GM19455 (cell line): Measurements from ENCODE around the gene ZSCAN20.
A peak's percentile ranks its signal among the peaks of the same experiment; 100 is the strongest.

Source experiments
- ATAC-seq: cut with Tn5 transposase; IDR thresholded peaks from one replicate; pipeline ENCODE4 v1.9.1; 2021; ENCODE audit not compliant: unreplicated experiment

The ZSCAN20 gene

GRCh38 chr1:33472269-33472980, at the start of gene ZSCAN20:
Gene ZSCAN20, plus strand, starts transcription at chr1:33472645. Its CDS starts 6,644 bp downstream, at chr1:33479289.
- ATAC-seq: peak; percentile 90

- no peak for ATAC-seq
Measured at GRCh38 chr1:33424205-33424604, 48.2 kb upstream of the ZSCAN20 start.

GRCh38 chr1:33424610-33425009, 47.8 kb upstream of the ZSCAN20 start:
- ATAC-seq: no peak

- ATAC-seq: no peak
Measured at GRCh38 chr1:33425900-33426299, 46.5 kb upstream of the ZSCAN20 start.

- no peak for ATAC-seq
Measured at GRCh38 chr1:33426916-33427315, 45.5 kb upstream of the ZSCAN20 start.

GRCh38 chr1:33428661-33429060, 43.8 kb upstream of the ZSCAN20 start:
- ATAC-seq: no peak

GRCh38 chr1:33429332-33429731, 43.1 kb upstream of the ZSCAN20 start:
- ATAC-seq: no peak

GRCh38 chr1:33429856-33430691, 42.4 kb upstream of the ZSCAN20 start:
- ATAC-seq: peak; percentile 8

GRCh38 chr1:33430692-33431593, 41.5 kb upstream of the ZSCAN20 start, which contains the start of gene PHC2:
Gene PHC2, minus strand, starts transcription at chr1:33431095. Its CDS starts 55,556 bp downstream, at chr1:33375539.
- ATAC-seq: peak; percentile 96

GRCh38 chr1:33433509-33434362, 38.7 kb upstream of the ZSCAN20 start:
- ATAC-seq: no peak

- ATAC-seq: no peak
Measured at GRCh38 chr1:33434363-33434750, 38.1 kb upstream of the ZSCAN20 start.

- ATAC-seq: no peak
Measured at GRCh38 chr1:33435096-33435820, 37.2 kb upstream of the ZSCAN20 start.

GRCh38 chr1:33436557-33437285, 35.7 kb upstream of the ZSCAN20 start:
- ATAC-seq: no peak

GRCh38 chr1:33438364-33439160, 33.9 kb upstream of the ZSCAN20 start:
- no peak for ATAC-seq

- ATAC-seq: no peak
Measured at GRCh38 chr1:33439662-33440061, 32.8 kb upstream of the ZSCAN20 start.

GRCh38 chr1:33441088-33441745, 31.2 kb upstream of the ZSCAN20 start:
- no peak for ATAC-seq

GRCh38 chr1:33442141-33442540, 30.3 kb upstream of the ZSCAN20 start:
- no peak for ATAC-seq
